Esophagus squamous epithelium (tissue), 5 donors: ENCODE data around the gene ASTN2. TPM values are rescaled to one million over a fixed set of nuclear protein-coding genes. Genes with fewer than 3 reads are reported as not detected.

Experiments
- DNase-seq: peaks from one replicate; lab custom pipeline; 2025; lab: John Stamatoyannopoulos, UW
- H3K27ac ChIP-seq, 4 donors: fragments of 200-600 bp; sonication (generic); one replicate each; pipeline ENCODE4 v1.5.1; 2016 to 2019; ENCODE audit warnings: mild to moderate bottlenecking in 1 of 4
- H3K27me3 ChIP-seq, 4 donors: fragments of 200-600 bp; sonication (generic); 1 replicate in 3 of 4; 2 replicates in 1 of 4; pipeline versions ENCODE4 v1.5.1 to v1.6.0; 2017 to 2021; ENCODE audit warnings: antibody characterized with exemption in 1 of 4
- H3K36me3 ChIP-seq, 3 donors: fragments of 200-600 bp; sonication (generic); one replicate each; pipeline ENCODE4 v1.5.1; 2016 to 2019
- H3K4me1 ChIP-seq, 3 donors: fragments of 200-600 bp; sonication (generic); one replicate each; pipeline ENCODE4 v1.5.1; 2017 to 2019
- H3K4me3 ChIP-seq, 4 donors: fragments of 200-600 bp; sonication (generic); 1 replicate in 3 of 4; 2 replicates in 1 of 4; pipeline ENCODE4 v1.5.1; 2016 to 2019; ENCODE audit warnings: mild to moderate bottlenecking in 2 of 4, moderate library complexity in 1 of 4
- H3K9me3 ChIP-seq, 3 donors: fragments of 200-600 bp; sonication (generic); one replicate each; pipeline ENCODE4 v1.5.1; 2016 to 2019
- POLR2A ChIP-seq, 4 donors: fragments of 450-650 bp; IDR thresholded peaks; one replicate each; pipeline ENCODE4 v1.6.1; 2017; ENCODE audit warnings: antibody characterized with exemption in 4 of 4, mild to moderate bottlenecking in 4 of 4, moderate library complexity in 3 of 4
- WGBS, 2 donors: methylation state at CpG; one replicate each; pipeline ENCODE4 v1.1.5; 2018; 5-methylcytosine and 5-hydroxymethylcytosine counted together
- intact Hi-C: fragments of 100-400 bp; cut with DNase I; formaldehyde crosslinking; loops from one replicate; pipeline ENCODE4 v1.15.0; 2022
- total RNA-seq, 4 donors: library from RNA; depleted of rRNA; stranded (reverse); fragments of >200 nt; gene quantifications; one replicate each; pipeline ENCODE4 v1.1.0, GENCODE V29; 2016
- TF ChIP-seq, protein P1 (sequence below), 6 experiments: fragments of 450-650 bp in 4 of 6; fragments of 200-600 bp in 2 of 6; sonication (generic) in 2 of 6; IDR thresholded peaks; one replicate each; pipeline ENCODE4 v1.5.1; 2016 to 2019; ENCODE audit warnings: antibody characterized with exemption in 6 of 6, mild to moderate bottlenecking in 4 of 6, moderate library complexity in 4 of 6
- donor health status: DM: yes; HTN: yes; CAD: no.

Gene ASTN2
- total RNA-seq, 4 donors from 2014 or later, result 0.13 to 1.9 (median 0.27) TPM; not detected in 1

DNA sequence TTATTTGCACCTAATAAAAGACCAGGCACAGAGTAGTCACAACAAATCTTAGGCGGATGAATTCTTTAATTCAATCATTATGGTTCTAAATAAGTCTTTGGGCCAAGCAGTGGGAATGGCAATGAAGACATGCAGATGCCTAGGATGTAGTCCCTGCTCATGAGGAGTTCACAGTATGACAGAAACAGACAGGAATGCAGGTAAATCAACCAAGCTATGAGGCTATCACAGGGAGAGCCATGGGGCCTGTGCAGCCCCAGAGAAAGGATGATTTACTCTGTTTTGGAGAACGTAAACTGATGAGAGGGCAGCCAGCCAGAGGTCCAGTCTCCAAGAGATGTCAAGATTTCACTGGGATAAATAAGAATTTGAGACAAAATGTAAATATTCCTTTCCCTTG is 598.4 kb downstream of the ASTN2 start:
- intact Hi-C loops, result no loop called here
- DNase-seq, result no peak
- 89 to 94% methylated on average over 2 of the region's 2 CpGs for WGBS, 2 donors
- H3K27ac ChIP-seq, result no peak overlapping the region
- H3K36me3 ChIP-seq, result no peaks in the 10 kb centered on the region
- no peaks in the 10 kb centered on the region for H3K27me3 ChIP-seq
- TF ChIP-seq, protein P1, sequence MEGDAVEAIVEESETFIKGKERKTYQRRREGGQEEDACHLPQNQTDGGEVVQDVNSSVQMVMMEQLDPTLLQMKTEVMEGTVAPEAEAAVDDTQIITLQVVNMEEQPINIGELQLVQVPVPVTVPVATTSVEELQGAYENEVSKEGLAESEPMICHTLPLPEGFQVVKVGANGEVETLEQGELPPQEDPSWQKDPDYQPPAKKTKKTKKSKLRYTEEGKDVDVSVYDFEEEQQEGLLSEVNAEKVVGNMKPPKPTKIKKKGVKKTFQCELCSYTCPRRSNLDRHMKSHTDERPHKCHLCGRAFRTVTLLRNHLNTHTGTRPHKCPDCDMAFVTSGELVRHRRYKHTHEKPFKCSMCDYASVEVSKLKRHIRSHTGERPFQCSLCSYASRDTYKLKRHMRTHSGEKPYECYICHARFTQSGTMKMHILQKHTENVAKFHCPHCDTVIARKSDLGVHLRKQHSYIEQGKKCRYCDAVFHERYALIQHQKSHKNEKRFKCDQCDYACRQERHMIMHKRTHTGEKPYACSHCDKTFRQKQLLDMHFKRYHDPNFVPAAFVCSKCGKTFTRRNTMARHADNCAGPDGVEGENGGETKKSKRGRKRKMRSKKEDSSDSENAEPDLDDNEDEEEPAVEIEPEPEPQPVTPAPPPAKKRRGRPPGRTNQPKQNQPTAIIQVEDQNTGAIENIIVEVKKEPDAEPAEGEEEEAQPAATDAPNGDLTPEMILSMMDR (IDR thresholded peaks at IDR 0.05), result no peak
- TF ChIP-seq POLR2A (IDR thresholded peaks at IDR 0.05), result no peak
- no peak overlapping the region for H3K4me3 ChIP-seq
- no peaks in the 10 kb centered on the region for H3K4me1 ChIP-seq
- H3K9me3 ChIP-seq, result no peaks in the 10 kb centered on the region

DNA sequence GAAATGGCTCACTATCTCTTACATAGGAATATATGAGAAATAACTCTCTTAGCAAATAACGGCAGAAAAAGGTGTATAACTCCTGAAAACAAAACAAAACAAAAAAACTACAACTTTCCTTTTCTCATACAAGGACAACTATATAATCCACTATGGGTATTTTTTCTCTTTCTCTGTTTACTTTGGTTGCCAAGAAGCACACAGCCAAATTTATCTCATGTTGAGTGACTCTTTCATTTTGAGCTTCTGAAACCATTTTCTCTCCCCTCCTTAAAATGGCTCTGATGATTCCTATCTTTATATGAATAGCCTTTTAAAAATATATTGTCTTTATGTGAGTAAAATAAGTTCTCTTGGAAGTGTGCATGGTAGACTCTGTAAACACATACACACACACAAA is 599.0 kb downstream of the ASTN2 start:
- no peak for TF ChIP-seq POLR2A (IDR thresholded peaks at IDR 0.05)
- TF ChIP-seq, protein P1 (IDR thresholded peaks at IDR 0.05), result no peak
- no peak for DNase-seq
- Histone ChIP-seq H3K27ac (no peak overlapping the region), H3K27me3 (no peaks in the 10 kb centered on the region), H3K9me3 (no peaks in the 10 kb centered on the region), H3K4me3 (no peak overlapping the region), H3K4me1 (no peaks in the 10 kb centered on the region), H3K36me3 (no peaks in the 10 kb centered on the region)
- WGBS, 2 donors, result 57 to 65% methylated on average over 1 of the region's 1 CpG
- intact Hi-C loops, result no loop called here

DNA sequence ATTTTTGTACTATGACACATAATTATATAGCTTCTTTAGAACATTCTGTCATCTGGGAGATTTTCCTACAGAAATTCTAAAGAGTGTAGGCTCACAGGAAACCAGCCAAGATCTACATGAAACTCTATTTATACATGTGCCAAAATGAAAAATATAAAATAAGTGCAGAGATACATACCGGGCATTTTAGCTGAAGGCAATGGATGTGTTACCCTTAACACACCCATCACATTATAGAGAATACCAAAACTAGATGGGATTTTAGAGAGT is 601.9 kb downstream of the ASTN2 start:
- Histone ChIP-seq H3K9me3 (no peaks in the 10 kb centered on the region), H3K27me3 (no peaks in the 10 kb centered on the region), H3K27ac (no peak overlapping the region), H3K36me3 (no peaks in the 10 kb centered on the region), H3K4me3 (no peak overlapping the region), H3K4me1 (no peaks in the 10 kb centered on the region)
- no peak for TF ChIP-seq POLR2A (IDR thresholded peaks at IDR 0.05)
- TF ChIP-seq, protein P1 (IDR thresholded peaks at IDR 0.05), result no peak
- 15 to 38% methylated on average over 1 of the region's 1 CpG for WGBS, 2 donors
- intact Hi-C loops, result no loop called here
- DNase-seq, result no peak

DNA sequence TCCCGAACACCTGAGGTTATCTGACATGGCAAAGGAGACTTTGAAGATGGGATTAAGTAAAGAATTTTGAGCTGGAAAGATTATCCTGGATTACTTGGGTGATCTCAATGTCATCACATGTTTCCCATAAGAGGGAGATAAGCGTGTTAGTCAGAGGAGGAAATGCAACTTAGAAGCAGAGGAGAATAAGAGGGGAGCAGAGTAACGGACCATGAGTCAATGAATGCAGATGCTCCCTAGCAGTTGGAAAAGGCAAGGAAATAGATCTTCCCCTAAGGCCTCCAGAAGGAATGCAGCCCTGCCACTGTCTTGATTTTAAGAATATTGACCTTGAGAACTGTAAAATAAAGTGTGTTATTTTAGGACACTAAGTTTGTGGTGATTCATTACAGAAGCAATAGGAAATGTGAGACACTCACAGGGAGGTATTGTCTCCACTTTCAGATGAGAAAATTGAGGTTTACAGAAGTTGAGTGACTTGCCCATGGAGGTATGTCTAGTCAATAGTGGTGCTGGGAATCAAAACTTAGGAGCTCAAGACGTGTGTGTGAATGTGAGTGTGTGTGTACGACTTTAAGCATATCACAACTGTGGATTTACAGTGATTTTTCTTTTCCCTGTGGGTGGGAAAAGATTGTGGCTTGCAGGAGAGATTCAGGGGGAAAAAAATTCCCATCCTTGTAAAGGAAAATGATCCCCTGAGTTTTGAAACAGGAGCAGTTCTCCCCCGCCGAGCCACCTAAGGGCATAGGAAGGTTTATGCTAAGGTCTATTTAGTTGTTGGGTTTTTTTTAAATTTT is 602.4 kb downstream of the ASTN2 start:
- TF ChIP-seq POLR2A (IDR thresholded peaks at IDR 0.05), result no peak
- TF ChIP-seq, protein P1 (IDR thresholded peaks at IDR 0.05), result no peak
- no peak overlapping the region for H3K4me3 ChIP-seq
- no peaks in the 10 kb centered on the region for H3K36me3 ChIP-seq
- 52 to 53% methylated on average over 7 of the region's 7 CpGs for WGBS, 2 donors
- H3K27ac ChIP-seq, result no peak overlapping the region
- DNase-seq, result no peak
- no peaks in the 10 kb centered on the region for H3K27me3 ChIP-seq
- intact Hi-C loops, result no loop called here
- H3K9me3 ChIP-seq, result no peaks in the 10 kb centered on the region
- no peaks in the 10 kb centered on the region for H3K4me1 ChIP-seq

DNA sequence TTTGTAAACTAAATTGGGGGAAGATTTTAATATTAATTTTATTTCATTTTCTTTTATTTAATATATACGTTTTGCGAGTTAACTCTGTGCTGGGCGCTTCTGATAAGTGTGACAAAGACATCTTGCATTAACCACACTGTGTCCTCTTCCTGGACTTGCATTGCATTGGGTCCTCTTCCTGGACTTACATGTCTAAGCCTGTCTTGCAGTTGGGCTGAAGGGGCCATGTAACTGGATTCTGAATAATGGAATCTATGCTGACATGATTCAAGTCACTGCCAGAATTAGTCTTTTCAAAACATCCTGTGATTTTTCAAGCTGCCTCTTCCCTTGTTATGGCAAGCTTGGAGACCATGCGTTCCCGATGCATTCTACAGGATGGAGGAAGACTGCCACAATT is 605.2 kb downstream of the ASTN2 start:
- no peak overlapping the region for H3K4me3 ChIP-seq

More for the DNA sequence above, 605.2 kb downstream of the ASTN2 start:
- Histone ChIP-seq H3K9me3 (no peaks in the 10 kb centered on the region), H3K27me3 (no peaks in the 10 kb centered on the region), H3K27ac (no peak overlapping the region), H3K36me3 (no peaks in the 10 kb centered on the region), H3K4me1 (no peaks in the 10 kb centered on the region)
- no peak for DNase-seq
- no peak for TF ChIP-seq POLR2A (IDR thresholded peaks at IDR 0.05)
- TF ChIP-seq, protein P1 (IDR thresholded peaks at IDR 0.05), result no peak
- intact Hi-C loops, result no loop called here
- 46 to 57% methylated on average over 5 of the region's 5 CpGs for WGBS, 2 donors
